GM23248 (cell line): Measurements from ENCODE around the gene LYSET.

Experiments used
- EZH2 ChIP-seq: fragments of 200-600 bp; sonication (generic); IDR thresholded peaks from 2 replicates; pipeline ENCODE4 v1.6.1; 2018; ENCODE audit warnings: antibody characterized with exemption, mild to moderate bottlenecking; ENCODE audit not compliant: insufficient read depth, poor library complexity, severe bottlenecking
- EZH2phosphoT487 ChIP-seq: fragments of 200-600 bp; sonication (generic); IDR thresholded peaks from 2 replicates; pipeline ENCODE4 v1.6.1; 2018; ENCODE audit warnings: antibody characterized with exemption, moderate library complexity, mild to moderate bottlenecking, low read depth; ENCODE audit not compliant: insufficient read depth

DNA sequence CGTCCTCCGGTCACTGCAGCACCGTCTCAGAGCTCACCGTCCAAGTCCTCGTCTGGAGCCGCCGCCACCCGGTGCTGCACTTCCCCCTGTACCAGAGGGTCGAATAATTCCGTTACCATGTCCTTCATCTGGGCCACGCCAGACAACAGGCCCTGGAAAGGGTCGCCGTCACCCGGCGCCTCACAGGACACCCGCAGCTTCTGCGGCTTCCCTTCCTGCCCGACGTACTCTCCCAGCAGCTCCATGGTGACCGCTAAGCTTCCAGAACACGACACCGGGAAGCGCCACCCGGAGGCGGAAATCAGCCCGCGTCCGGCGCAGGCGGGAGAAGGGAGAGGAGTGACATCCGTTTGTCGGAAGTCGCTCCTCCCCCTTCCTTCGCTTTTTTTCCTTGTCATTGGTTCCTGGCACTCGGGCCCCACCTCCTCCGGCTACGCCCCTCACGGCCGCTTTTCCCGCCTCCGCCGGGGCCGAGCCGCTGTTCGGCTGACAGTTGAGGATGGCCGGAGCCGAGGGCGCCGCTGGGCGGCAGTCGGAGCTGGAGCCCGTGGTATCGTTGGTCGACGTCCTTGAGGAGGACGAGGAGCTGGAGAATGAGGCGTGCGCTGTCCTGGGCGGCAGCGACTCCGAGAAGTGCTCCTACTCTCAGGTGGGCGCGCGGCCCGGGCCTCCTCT, 21.8 kb downstream of the LYSET start, which contains the start of the genes GON7 and UBR7:
- TF ChIP-seq EZH2 (no peak), EZH2phosphoT487 (no peak)
